HCT116 (cell line): ENCODE data around the gene PON1.

ENCODE experiments used
- CBX3 ChIP-seq: IDR thresholded peaks from 2 replicates; pipeline ENCODE4 v1.6.1; 2012; ENCODE audit warnings: low read depth
- CEBPB ChIP-seq: IDR thresholded peaks from 2 replicates; pipeline ENCODE4 v1.6.1; 2012; ENCODE audit warnings: low read depth
- ELF1 ChIP-seq: IDR thresholded peaks from 2 replicates; pipeline ENCODE4 v1.6.1; 2012; ENCODE audit warnings: low read depth, borderline replicate concordance
- EZH2 ChIP-seq: fragments of 200-600 bp; sonication (generic); IDR thresholded peaks from 2 replicates; pipeline ENCODE4 v1.6.1; 2017; ENCODE audit warnings: antibody characterized with exemption, mixed run types
- EZH2phosphoT487 ChIP-seq: fragments of 200-600 bp; IDR thresholded peaks from 2 replicates; pipeline ENCODE4 v1.6.1; 2018; ENCODE audit warnings: antibody characterized with exemption, borderline replicate concordance
- JUND ChIP-seq: IDR thresholded peaks from 2 replicates; pipeline ENCODE4 v1.6.1; 2012
- POLR2A ChIP-seq: IDR thresholded peaks from 2 replicates; pipeline ENCODE4 v1.7.0; 2011; ENCODE audit warnings: borderline replicate concordance; ENCODE audit not compliant: insufficient read depth, insufficient read length; ENCODE audit errors: extremely low read depth
- POLR2AphosphoS5 ChIP-seq: IDR thresholded peaks from 2 replicates; pipeline ENCODE4 v1.6.1; 2011; ENCODE audit warnings: mild to moderate bottlenecking, low read depth, low read length, moderate library complexity
- RAD21 ChIP-seq: IDR thresholded peaks from 2 replicates; pipeline ENCODE4 v1.6.1; 2012; ENCODE audit warnings: low read depth, mild to moderate bottlenecking
- SIN3A ChIP-seq: IDR thresholded peaks from 2 replicates; pipeline ENCODE4 v1.6.1; 2012; ENCODE audit warnings: low read depth
- YY1 ChIP-seq: IDR thresholded peaks from 2 replicates; pipeline ENCODE4 v1.6.1; 2011; ENCODE audit warnings: low read length, low read depth, moderate library complexity, mild to moderate bottlenecking; ENCODE audit not compliant: insufficient replicate concordance; ENCODE audit errors: extremely low read depth
- ZNF274 ChIP-seq: fragments of 200-500 bp; sonication (Bioruptor generic); IDR thresholded peaks from 2 replicates; pipeline ENCODE4 v1.6.1; 2014; ENCODE audit warnings: mild to moderate bottlenecking, low read depth, low read length, inconsistent platforms
- TF ChIP-seq, protein P1 (sequence below), 3 experiments: fragments of 200-600 bp in 1 of 3; sonication (generic) in 1 of 3; IDR thresholded peaks in 2 of 3; conservative IDR thresholded peaks in 1 of 3; 2 replicates each; pipeline ENCODE4 v1.5.1; 2012 to 2017; ENCODE audit warnings: low read depth in 2 of 3, low read length in 2 of 3, antibody characterized with exemption in 1 of 3, borderline replicate concordance in 1 of 3, control low read depth in 1 of 3, mild to moderate bottlenecking in 1 of 3, mixed read lengths in 1 of 3, mixed run types in 1 of 3, moderate library complexity in 1 of 3; ENCODE audit not compliant: insufficient read depth in 1 of 3
- TF ChIP-seq, protein P2 (sequence below): IDR thresholded peaks from 2 replicates; pipeline ENCODE4 v1.6.1; 2012; ENCODE audit warnings: low read depth

DNA sequence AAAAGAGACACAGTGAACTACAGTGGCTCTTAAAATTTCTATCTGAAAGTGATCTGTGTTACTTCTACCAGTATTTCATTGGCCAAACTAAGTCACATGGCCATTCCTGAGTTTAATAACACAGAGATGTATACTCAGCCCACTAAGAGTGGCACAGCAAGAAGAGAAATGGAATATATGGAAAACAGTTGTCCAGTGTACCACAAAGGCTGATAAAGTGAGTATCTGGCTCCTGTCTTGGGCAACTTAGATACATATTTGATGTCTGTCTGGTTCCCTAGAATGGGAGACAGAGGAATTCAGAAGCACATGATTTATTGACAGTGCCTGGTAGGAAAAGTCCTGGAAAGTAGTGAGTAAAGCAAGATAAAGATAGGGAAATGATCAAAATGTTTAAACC is 10.1 kb upstream of the PON1 start:
- TF ChIP-seq, protein P1, sequence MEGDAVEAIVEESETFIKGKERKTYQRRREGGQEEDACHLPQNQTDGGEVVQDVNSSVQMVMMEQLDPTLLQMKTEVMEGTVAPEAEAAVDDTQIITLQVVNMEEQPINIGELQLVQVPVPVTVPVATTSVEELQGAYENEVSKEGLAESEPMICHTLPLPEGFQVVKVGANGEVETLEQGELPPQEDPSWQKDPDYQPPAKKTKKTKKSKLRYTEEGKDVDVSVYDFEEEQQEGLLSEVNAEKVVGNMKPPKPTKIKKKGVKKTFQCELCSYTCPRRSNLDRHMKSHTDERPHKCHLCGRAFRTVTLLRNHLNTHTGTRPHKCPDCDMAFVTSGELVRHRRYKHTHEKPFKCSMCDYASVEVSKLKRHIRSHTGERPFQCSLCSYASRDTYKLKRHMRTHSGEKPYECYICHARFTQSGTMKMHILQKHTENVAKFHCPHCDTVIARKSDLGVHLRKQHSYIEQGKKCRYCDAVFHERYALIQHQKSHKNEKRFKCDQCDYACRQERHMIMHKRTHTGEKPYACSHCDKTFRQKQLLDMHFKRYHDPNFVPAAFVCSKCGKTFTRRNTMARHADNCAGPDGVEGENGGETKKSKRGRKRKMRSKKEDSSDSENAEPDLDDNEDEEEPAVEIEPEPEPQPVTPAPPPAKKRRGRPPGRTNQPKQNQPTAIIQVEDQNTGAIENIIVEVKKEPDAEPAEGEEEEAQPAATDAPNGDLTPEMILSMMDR (IDR thresholded peaks at IDR 0.05 in 2 of 3, conservative IDR thresholded peaks at IDR 0.05 in 1 of 3; ENCODE audit: borderline replicate concordance in 1 of 3, insufficient read depth in 1 of 3, low read depth in 2 of 3, low read length in 2 of 3), result no peak
- TF ChIP-seq CEBPB (no peak), SIN3A (no peak), EZH2 (no peak), JUND (no peak), POLR2A (no peak), EZH2phosphoT487 (no peak), ELF1 (no peak), POLR2AphosphoS5 (no peak), YY1 (no peak), RAD21 (no peak), ZNF274 (no peak), CBX3 (no peak)
- TF ChIP-seq, protein P2, sequence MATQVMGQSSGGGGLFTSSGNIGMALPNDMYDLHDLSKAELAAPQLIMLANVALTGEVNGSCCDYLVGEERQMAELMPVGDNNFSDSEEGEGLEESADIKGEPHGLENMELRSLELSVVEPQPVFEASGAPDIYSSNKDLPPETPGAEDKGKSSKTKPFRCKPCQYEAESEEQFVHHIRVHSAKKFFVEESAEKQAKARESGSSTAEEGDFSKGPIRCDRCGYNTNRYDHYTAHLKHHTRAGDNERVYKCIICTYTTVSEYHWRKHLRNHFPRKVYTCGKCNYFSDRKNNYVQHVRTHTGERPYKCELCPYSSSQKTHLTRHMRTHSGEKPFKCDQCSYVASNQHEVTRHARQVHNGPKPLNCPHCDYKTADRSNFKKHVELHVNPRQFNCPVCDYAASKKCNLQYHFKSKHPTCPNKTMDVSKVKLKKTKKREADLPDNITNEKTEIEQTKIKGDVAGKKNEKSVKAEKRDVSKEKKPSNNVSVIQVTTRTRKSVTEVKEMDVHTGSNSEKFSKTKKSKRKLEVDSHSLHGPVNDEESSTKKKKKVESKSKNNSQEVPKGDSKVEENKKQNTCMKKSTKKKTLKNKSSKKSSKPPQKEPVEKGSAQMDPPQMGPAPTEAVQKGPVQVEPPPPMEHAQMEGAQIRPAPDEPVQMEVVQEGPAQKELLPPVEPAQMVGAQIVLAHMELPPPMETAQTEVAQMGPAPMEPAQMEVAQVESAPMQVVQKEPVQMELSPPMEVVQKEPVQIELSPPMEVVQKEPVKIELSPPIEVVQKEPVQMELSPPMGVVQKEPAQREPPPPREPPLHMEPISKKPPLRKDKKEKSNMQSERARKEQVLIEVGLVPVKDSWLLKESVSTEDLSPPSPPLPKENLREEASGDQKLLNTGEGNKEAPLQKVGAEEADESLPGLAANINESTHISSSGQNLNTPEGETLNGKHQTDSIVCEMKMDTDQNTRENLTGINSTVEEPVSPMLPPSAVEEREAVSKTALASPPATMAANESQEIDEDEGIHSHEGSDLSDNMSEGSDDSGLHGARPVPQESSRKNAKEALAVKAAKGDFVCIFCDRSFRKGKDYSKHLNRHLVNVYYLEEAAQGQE, result no peak
